Measurements from ENCODE around the gene OR5C1.

DNA sequence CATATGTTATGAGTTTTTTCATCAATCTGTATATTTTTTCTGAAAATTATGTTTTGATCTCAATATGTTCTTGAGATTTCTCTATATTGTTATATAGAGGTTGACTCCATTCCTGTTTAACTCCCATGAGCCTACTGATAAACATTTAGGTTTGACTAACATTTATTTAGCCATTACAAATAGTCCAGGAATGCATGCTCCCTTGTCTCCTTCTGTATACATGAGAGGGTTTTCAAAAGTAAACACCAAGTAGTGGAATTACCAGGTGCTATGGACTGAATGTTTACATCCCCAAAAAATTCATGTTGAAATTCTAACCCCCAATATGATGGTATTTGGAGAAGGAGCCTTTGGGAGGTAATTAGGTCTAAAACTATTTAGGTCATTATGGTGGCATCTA is 3.5 kb upstream of the OR5C1 start:
- no peak for TF ChIP-seq POLR2A (IDR thresholded peaks at IDR 0.05)
- TF ChIP-seq, protein P1, sequence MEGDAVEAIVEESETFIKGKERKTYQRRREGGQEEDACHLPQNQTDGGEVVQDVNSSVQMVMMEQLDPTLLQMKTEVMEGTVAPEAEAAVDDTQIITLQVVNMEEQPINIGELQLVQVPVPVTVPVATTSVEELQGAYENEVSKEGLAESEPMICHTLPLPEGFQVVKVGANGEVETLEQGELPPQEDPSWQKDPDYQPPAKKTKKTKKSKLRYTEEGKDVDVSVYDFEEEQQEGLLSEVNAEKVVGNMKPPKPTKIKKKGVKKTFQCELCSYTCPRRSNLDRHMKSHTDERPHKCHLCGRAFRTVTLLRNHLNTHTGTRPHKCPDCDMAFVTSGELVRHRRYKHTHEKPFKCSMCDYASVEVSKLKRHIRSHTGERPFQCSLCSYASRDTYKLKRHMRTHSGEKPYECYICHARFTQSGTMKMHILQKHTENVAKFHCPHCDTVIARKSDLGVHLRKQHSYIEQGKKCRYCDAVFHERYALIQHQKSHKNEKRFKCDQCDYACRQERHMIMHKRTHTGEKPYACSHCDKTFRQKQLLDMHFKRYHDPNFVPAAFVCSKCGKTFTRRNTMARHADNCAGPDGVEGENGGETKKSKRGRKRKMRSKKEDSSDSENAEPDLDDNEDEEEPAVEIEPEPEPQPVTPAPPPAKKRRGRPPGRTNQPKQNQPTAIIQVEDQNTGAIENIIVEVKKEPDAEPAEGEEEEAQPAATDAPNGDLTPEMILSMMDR (IDR thresholded peaks at IDR 0.05), result no peak
